Activated naive CD8-positive, alpha-beta T cell treated with anti-CD3 and anti-CD28 coated beads, Interleukin-2, amount 50 U/mL, for 24 hours (primary cell): Measurements from ENCODE around the gene AKIRIN1.
"Not testable (repeated sequence)": the region's sequence is repeated elsewhere in the genome, so short reads cannot be mapped to it uniquely, and the experiment has no call there.

ENCODE experiments used
- ATAC-seq: fragments of 150-1000 bp; cut with Tn5 transposase; one replicate; pipeline ENCODE4 v1.10.0; 2021
- DNase-seq: peaks from one replicate; pipeline ENCODE4 v3.0.0; 2021
- H3K27ac Mint-ChIP-seq: one replicate; pipeline ENCODE4 v1.8.0; 2021; ENCODE audit warnings: mild to moderate bottlenecking, mixed read lengths
- H3K27me3 Mint-ChIP-seq: one replicate; pipeline ENCODE4 v1.8.0; 2021; ENCODE audit warnings: mixed read lengths
- H3K36me3 Mint-ChIP-seq: one replicate; pipeline ENCODE4 v1.8.0; 2021; ENCODE audit warnings: low read depth, mixed read lengths
- H3K4me1 Mint-ChIP-seq: one replicate; pipeline ENCODE4 v1.8.0; 2021; ENCODE audit warnings: mixed read lengths
- H3K4me3 Mint-ChIP-seq: one replicate; pipeline ENCODE4 v1.8.0; 2021; ENCODE audit warnings: mild to moderate bottlenecking, moderate library complexity, mixed read lengths
- H3K9me3 Mint-ChIP-seq: one replicate; pipeline ENCODE4 v1.8.0; 2021; ENCODE audit warnings: mixed read lengths

The AKIRIN1 gene

GRCh38 chr1:39006726-39007645 is 15.9 kb downstream of the AKIRIN1 start:
- Mint-ChIP-seq H3K9me3 (no peaks in the 10 kb centered on the region), H3K27ac (no peak overlapping the region), H3K27me3 (no peaks in the 10 kb centered on the region), H3K36me3 (peaks cover 44% of the 10 kb centered on the region), H3K4me3 (no peak overlapping the region), H3K4me1 (peaks cover 25% of the 10 kb centered on the region)
- ATAC-seq (no peak), DNase-seq (no peak)

GRCh38 chr1:39014956-39015355 is 23.9 kb downstream of the AKIRIN1 start:
- H3K4me3 Mint-ChIP-seq, ATAC-seq, H3K4me1 Mint-ChIP-seq, H3K27me3 Mint-ChIP-seq, H3K27ac Mint-ChIP-seq, H3K36me3 Mint-ChIP-seq, H3K9me3 Mint-ChIP-seq, DNase-seq: not testable (repeated sequence)

GRCh38 chr1:39016604-39017171 is 25.6 kb downstream of the AKIRIN1 start:
- Mint-ChIP-seq H3K4me3 (no peak overlapping the region), H3K9me3 (no peaks in the 10 kb centered on the region), H3K27me3 (no peaks in the 10 kb centered on the region), H3K36me3 (peaks cover 7% of the 10 kb centered on the region), H3K27ac (no peak overlapping the region), H3K4me1 (no peaks in the 10 kb centered on the region)
- DNase-seq (no peak), ATAC-seq (no peak)

GRCh38 chr1:39017266-39017665 is 26.2 kb downstream of the AKIRIN1 start:
- ATAC-seq (no peak), DNase-seq (no peak)
- H3K27me3 Mint-ChIP-seq = no peaks in the 10 kb centered on the region
- H3K4me1 Mint-ChIP-seq = no peaks in the 10 kb centered on the region
- H3K4me3 Mint-ChIP-seq = no peak overlapping the region
- H3K27ac Mint-ChIP-seq = no peak overlapping the region
- H3K36me3 Mint-ChIP-seq = peaks cover 2% of the 10 kb centered on the region
- no peaks in the 10 kb centered on the region for H3K9me3 Mint-ChIP-seq

- H3K4me3 Mint-ChIP-seq, H3K4me1 Mint-ChIP-seq, H3K27me3 Mint-ChIP-seq, H3K9me3 Mint-ChIP-seq, DNase-seq, ATAC-seq, H3K36me3 Mint-ChIP-seq, H3K27ac Mint-ChIP-seq: not testable (repeated sequence)
Measured at GRCh38 chr1:39020494-39020893, 29.4 kb downstream of the AKIRIN1 start.

- DNase-seq = no peak
- Mint-ChIP-seq H3K9me3 (no peaks in the 10 kb centered on the region), H3K27ac (no peak overlapping the region), H3K27me3 (no peaks in the 10 kb centered on the region), H3K4me1 (peaks cover 12% of the 10 kb centered on the region), H3K36me3 (peaks cover under 1% of the 10 kb centered on the region), H3K4me3 (no peak overlapping the region)
- no peak for ATAC-seq
Measured at GRCh38 chr1:39021426-39021825, 30.4 kb downstream of the AKIRIN1 start.

GRCh38 chr1:39023140-39023539 is 32.1 kb downstream of the AKIRIN1 start:
- Mint-ChIP-seq H3K4me1 (peaks cover 16% of the 10 kb centered on the region), H3K9me3 (no peaks in the 10 kb centered on the region), H3K36me3 (peaks cover 6% of the 10 kb centered on the region), H3K27ac (no peak overlapping the region), H3K4me3 (no peak overlapping the region), H3K27me3 (no peaks in the 10 kb centered on the region)
- ATAC-seq (no peak), DNase-seq (no peak)

- Mint-ChIP-seq H3K27me3 (no peaks in the 10 kb centered on the region), H3K4me1 (peaks cover 28% of the 10 kb centered on the region), H3K36me3 (peaks cover 20% of the 10 kb centered on the region), H3K9me3 (no peaks in the 10 kb centered on the region), H3K4me3 (peak within 1 kb of the TSS; percentile 95), H3K27ac (peak within 1 kb of the TSS; percentile 92)
- ATAC-seq (peak; percentile 93), DNase-seq (peak; percentile 85)
Measured at GRCh38 chr1:39026051-39026865, 35.2 kb downstream of the AKIRIN1 start, which contains the start of gene NDUFS5. Gene NDUFS5, plus strand, starts transcription at chr1:39026350. Its CDS starts 2,375 bp downstream, at chr1:39028725.

- H3K36me3 Mint-ChIP-seq = peaks cover 26% of the 10 kb centered on the region
- H3K27me3 Mint-ChIP-seq = no peaks in the 10 kb centered on the region
- H3K4me1 Mint-ChIP-seq = peaks cover 34% of the 10 kb centered on the region
- H3K27ac Mint-ChIP-seq = peak overlapping the region; percentile 92
- H3K4me3 Mint-ChIP-seq = peak overlapping the region; percentile 95
- ATAC-seq (no peak), DNase-seq (no peak)
- no peaks in the 10 kb centered on the region for H3K9me3 Mint-ChIP-seq
Measured at GRCh38 chr1:39026866-39027507, 35.9 kb downstream of the AKIRIN1 start.

- DNase-seq = no peak
- Mint-ChIP-seq H3K4me1 (peaks cover 44% of the 10 kb centered on the region), H3K36me3 (peaks cover 54% of the 10 kb centered on the region), H3K27me3 (no peaks in the 10 kb centered on the region), H3K4me3 (peak overlapping the region; percentile 53), H3K9me3 (no peaks in the 10 kb centered on the region), H3K27ac (peak overlapping the region; percentile 76)
- no peak for ATAC-seq
Measured at GRCh38 chr1:39034114-39034654, 43.1 kb downstream of the AKIRIN1 start.

GRCh38 chr1:39036678-39037077 is 45.6 kb downstream of the AKIRIN1 start:
- DNase-seq = no peak
- Mint-ChIP-seq H3K4me1 (peaks cover 35% of the 10 kb centered on the region), H3K4me3 (no peak overlapping the region), H3K27ac (no peak overlapping the region), H3K27me3 (no peaks in the 10 kb centered on the region), H3K9me3 (no peaks in the 10 kb centered on the region), H3K36me3 (peaks cover 46% of the 10 kb centered on the region)
- ATAC-seq = no peak

GRCh38 chr1:39043513-39043912 is 52.4 kb downstream of the AKIRIN1 start:
- DNase-seq (no peak), ATAC-seq (no peak)
- no peaks in the 10 kb centered on the region for H3K9me3 Mint-ChIP-seq
- H3K4me1 Mint-ChIP-seq = peaks cover 3% of the 10 kb centered on the region
- H3K36me3 Mint-ChIP-seq = peaks cover 10% of the 10 kb centered on the region
- H3K4me3 Mint-ChIP-seq = no peak overlapping the region
- no peak overlapping the region for H3K27ac Mint-ChIP-seq
- H3K27me3 Mint-ChIP-seq = no peaks in the 10 kb centered on the region

GRCh38 chr1:39044762-39045161 is 53.7 kb downstream of the AKIRIN1 start:
- Mint-ChIP-seq H3K4me3 (no peak overlapping the region), H3K27me3 (no peaks in the 10 kb centered on the region), H3K9me3 (no peaks in the 10 kb centered on the region), H3K27ac (no peak overlapping the region), H3K36me3 (peaks cover 6% of the 10 kb centered on the region), H3K4me1 (no peaks in the 10 kb centered on the region)
- no peak for DNase-seq
- ATAC-seq = peak; percentile 49

- DNase-seq (no peak), ATAC-seq (no peak)
- Mint-ChIP-seq H3K4me3 (no peak overlapping the region), H3K27me3 (no peaks in the 10 kb centered on the region), H3K4me1 (no peaks in the 10 kb centered on the region), H3K27ac (no peak overlapping the region), H3K9me3 (no peaks in the 10 kb centered on the region), H3K36me3 (peaks cover 5% of the 10 kb centered on the region)
Measured at GRCh38 chr1:39045231-39045630, 54.2 kb downstream of the AKIRIN1 start.
